ENCODE results near the gene LDLRAD3.

LDLRAD3 gene

DNA sequence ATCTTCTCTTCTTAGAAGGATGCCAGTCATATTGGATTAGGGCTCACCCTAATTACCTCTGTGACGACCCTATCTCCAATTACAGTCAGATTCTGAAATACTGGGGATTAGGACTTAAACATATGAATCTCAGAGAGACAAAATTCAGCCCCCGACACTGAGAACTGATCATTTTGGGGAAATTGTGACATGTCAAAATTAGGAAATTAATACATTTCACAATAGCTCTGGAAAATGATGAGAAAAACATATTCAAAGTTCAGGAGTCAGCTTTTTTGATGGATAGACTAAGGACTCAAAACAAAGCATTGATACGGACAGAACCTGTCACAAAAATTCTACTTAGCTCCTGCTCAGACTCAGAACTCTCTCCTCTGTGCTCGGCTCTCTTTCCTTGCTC is 304.6 kb downstream of the LDLRAD3 start:
- TF ChIP-seq, protein P1, sequence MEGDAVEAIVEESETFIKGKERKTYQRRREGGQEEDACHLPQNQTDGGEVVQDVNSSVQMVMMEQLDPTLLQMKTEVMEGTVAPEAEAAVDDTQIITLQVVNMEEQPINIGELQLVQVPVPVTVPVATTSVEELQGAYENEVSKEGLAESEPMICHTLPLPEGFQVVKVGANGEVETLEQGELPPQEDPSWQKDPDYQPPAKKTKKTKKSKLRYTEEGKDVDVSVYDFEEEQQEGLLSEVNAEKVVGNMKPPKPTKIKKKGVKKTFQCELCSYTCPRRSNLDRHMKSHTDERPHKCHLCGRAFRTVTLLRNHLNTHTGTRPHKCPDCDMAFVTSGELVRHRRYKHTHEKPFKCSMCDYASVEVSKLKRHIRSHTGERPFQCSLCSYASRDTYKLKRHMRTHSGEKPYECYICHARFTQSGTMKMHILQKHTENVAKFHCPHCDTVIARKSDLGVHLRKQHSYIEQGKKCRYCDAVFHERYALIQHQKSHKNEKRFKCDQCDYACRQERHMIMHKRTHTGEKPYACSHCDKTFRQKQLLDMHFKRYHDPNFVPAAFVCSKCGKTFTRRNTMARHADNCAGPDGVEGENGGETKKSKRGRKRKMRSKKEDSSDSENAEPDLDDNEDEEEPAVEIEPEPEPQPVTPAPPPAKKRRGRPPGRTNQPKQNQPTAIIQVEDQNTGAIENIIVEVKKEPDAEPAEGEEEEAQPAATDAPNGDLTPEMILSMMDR (IDR thresholded peaks at IDR 0.05; ENCODE audit: extremely low read depth, missing control alignments) = no peak

DNA sequence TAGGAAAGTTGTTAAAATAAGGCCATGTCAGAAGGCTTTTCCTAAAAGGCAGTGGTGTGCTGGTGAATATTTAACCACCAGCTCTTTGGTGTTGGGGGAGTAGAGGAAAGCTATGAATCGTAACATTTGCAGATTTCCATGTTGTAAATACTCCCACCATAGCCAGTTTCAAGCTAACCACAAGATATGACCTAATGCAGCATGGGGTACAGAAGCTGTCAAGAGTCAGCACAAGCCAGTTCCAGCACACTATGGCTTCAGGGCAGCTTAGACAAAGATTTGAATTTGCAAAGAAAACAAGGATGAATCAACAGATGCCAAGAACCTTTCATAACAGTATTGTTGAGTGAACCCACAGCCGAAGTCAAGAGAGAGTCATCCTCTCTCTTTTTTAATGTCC is 305.4 kb downstream of the LDLRAD3 start:
- TF ChIP-seq, protein P1 (IDR thresholded peaks at IDR 0.05; ENCODE audit: extremely low read depth, missing control alignments) = no peak
- DNase-seq (ENCODE audit: low spot score) = peak; percentile 14

More for the DNA sequence above, 304.6 kb downstream of the LDLRAD3 start:
- DNase-seq (ENCODE audit: low spot score) = no peak

DNA sequence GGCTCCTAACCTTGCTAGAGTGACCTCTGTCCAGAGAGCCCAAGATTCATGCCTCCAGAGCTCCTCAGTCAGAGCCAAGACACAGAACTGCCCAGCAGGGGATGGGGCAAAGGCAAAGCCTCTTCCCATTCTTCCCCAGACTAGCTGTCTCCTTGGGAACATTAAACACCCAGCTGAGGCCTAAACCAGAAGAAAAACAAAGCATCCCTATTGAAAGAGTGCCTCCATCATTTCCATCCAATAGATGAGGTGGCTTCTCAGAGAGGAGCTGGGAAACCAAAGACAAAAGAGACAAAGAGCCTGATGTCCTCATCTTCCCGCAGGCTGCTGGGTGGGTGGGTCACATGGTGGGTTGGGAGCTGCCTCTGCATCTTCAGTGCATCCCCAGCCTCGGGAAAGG is 308.0 kb downstream of the LDLRAD3 start:
- TF ChIP-seq, protein P1 (IDR thresholded peaks at IDR 0.05; ENCODE audit: extremely low read depth, missing control alignments) = no peak
- no peak for DNase-seq (ENCODE audit: low spot score)

DNA sequence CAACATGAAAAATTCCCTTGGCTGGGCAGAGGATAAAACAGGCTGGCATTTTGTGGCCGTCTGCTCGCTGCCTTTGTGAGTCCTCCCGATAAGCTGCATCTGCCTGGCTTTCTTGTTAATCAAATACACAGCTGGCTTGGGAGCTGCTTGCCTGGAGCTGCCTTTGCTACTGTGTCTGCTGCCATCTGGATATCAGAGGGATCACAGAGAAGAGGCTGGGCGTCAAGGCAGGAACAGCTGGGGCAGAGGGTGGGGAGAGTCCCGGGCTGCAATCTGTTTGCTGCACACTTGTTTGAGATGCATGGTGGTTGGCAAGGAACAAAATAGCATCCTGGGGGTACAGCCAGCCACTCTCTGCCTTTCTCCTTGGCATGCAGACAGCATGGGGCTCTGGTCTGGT is 309.4 kb downstream of the LDLRAD3 start:
- TF ChIP-seq, protein P1 (IDR thresholded peaks at IDR 0.05; ENCODE audit: extremely low read depth, missing control alignments) = no peak
- DNase-seq (ENCODE audit: low spot score) = no peak

DNA sequence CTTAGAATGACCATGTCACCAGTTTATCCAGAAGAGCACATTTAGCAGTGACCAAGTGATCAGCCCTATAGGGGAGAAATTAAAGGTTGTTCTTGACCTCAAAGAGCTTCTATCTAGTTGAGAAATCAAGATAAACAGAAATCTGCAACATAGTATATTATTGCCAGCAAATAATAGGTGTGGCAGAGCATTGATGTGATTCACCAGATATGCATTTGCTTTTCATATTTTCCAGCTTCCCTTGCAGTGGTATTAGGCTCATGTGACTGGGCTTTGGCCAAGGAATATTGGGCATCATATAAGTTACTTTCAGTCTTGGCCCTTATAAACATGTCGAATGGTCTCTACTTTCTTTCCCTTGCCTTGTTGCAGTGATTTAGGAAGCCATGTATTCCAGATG is 310.9 kb downstream of the LDLRAD3 start:
- TF ChIP-seq, protein P1 (IDR thresholded peaks at IDR 0.05; ENCODE audit: extremely low read depth, missing control alignments) = no peak
- no peak for DNase-seq (ENCODE audit: low spot score)

DNA sequence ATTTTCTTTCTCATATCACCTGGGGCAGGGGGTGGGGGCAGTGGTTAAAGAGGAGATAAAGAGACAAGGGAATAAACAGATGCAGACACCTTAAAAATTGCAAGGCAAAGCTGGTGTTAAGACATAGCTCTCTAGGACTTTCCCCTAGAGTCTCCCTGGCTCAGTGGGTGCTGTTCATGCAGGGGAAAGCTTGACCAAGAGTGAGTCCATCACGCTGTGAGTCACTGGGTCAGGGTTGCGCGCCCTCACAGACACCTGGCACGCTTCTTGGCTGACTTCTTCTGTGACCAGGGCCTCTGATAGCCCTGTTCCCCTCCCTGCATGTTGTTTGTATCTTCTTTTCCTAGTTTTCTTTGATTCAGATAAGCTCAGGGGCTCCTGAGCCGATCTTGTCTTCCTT is 313.5 kb downstream of the LDLRAD3 start:
- no peak for DNase-seq (ENCODE audit: low spot score)

DNA sequence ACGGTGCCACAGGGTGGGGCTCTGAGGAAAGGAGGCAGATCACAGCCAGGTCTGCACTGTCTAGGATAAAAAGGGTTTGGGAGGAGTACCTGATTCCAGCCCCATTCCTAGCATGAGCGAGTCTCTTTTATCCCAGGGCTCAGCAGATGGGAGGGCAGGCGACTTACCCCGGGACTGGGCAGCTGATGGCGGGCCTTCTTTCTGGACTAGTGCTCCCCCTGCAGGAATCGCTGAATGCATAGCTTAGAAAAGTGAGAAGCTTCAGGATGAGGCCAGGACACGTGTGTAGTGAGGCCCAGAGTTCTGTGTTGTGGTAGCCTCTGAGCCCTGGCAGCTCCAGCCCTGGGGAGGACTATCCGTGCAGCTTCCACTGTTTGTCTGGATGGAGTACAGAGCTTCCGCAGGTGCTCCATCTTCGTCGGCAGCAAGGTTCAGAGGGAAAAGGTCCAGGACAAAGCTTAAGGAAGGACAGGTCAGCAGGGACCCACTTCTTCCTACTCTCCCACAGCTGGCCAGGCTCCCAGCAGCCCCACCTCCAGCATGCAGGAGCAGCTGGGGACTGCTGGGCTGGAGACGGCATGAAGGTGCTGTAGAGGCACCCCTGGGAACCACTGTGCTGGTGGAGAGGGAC is 315.0 kb downstream of the LDLRAD3 start:
- TF ChIP-seq, protein P1 (IDR thresholded peaks at IDR 0.05; ENCODE audit: extremely low read depth, missing control alignments) = peak; percentile 40
- peak; percentile 37 for DNase-seq (ENCODE audit: low spot score)

More for the DNA sequence above, 313.5 kb downstream of the LDLRAD3 start:
- TF ChIP-seq, protein P1 (IDR thresholded peaks at IDR 0.05; ENCODE audit: extremely low read depth, missing control alignments) = no peak

All from GM20000 (cell line).